GM18511 (cell line): ENCODE results near the gene LCE5A.
"Not testable (repeated sequence)": the region's sequence is repeated elsewhere in the genome, so short reads cannot be mapped to it uniquely, and the experiment has no call there.

Experiments
- ATAC-seq: cut with Tn5 transposase; IDR thresholded peaks from one replicate; pipeline ENCODE4 v1.9.1; 2021; ENCODE audit warnings: mild to moderate bottlenecking, moderate library complexity; ENCODE audit not compliant: unreplicated experiment

The LCE5A gene

DNA sequence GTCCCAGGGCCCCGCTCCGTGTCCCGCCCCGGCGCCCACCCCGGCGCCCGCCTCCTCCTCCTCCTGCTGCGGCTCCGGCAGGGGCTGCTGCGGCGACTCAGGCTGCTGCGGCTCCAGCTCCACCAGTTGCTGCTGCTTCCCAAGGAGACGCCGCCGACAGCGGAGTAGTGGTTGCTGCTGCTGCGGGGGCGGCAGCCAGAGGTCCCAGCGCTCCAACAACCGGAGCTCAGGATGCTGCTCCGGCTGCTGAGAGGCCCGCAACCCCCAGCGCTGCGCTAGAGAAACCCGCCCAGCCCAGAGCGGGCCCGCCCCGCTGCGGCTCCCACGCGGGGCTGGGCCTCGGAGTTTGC lies 4.8 kb downstream of the LCE5A start:
- no peak for ATAC-seq

DNA sequence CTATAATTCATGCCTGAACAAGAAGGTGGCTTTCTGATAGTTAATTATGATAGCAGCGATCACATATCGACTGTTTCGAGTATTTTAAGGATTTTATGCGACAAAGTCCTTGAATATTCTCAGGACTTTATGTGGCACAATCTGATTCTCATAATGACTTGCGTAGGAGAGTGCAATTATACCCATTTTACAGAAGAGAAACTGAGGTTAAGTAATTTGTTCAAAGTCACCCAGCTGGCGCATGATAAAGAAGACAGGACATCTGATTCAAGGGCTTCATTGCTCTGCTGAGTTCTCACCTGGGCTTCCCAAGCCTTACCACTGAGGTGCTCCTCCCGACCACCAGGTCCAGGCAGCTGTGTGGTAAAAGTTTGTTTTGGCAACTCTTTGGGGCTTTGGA lies 5.5 kb downstream of the LCE5A start:
- no peak for ATAC-seq

DNA sequence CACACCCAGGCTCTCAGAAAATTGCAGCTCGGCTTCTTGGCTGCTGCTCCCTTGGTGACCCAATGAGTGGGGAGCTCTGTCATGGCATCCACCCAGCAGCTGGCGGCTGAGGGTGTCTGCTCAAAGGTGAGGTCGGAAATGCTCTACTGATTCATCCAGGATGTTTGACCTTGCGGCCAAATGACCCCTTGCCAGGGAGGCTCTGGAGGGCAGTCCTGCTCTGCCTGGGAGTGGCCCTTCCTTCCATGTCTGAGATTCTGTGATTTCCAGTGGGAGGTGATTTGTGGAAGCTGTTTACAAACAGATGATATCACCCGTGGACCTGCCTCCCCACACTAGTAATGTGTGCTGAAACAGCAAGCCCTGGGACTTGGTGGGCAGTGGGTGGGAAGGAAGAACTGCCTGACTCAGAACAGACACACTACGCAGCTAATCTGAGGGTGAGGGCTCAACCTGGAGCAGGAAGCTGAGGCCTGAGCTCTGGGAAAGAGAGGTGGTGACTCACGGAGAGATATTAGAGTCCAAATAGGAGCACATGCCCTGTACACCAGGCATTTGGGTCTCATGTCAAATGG lies 6.7 kb downstream of the LCE5A start:
- ATAC-seq = no peak

DNA sequence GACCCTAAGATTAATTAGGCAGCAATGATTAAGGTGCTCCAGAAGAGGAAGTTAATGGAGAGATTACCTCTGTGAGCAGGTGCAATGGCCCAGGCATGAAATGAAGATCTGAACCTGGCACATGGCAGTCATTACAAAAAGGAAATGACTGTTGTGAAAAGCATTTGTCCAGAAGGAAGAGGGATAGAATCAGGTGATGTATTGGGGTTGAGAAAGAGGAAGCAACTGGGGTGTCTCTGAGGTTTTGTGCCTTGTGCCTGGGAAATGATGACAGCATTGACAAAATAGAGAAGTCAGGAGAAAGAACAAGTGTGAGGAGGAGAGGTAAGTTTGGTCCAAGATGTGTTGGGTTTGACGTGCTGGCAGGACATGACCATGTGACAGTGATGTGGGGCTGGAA lies 9.2 kb downstream of the LCE5A start:
- no peak for ATAC-seq

DNA sequence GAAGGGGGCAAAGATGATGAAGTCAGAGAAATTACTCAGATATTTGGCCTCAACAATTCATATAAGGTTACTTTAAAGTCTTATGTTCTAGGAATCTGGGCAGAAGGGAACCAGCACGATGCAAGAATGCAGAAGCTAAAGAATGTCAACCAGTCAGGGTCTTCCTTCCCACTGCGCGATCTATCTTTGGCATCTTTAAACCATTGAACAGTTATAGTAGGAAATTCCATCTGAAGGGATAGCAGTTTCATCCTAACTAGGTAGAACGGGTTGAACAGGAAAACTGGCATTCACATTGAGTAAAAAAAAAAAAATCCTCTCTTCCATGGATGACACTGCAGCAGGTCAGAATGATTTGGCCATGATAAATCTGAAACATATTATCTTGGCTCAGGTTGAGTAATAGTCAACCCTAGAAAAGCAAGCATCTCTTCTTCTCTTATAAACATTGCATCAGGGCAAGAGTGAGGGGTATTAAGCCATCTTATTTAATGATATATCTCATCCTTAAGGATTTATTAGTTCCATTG lies 10.0 kb downstream of the LCE5A start:
- no peak for ATAC-seq

DNA sequence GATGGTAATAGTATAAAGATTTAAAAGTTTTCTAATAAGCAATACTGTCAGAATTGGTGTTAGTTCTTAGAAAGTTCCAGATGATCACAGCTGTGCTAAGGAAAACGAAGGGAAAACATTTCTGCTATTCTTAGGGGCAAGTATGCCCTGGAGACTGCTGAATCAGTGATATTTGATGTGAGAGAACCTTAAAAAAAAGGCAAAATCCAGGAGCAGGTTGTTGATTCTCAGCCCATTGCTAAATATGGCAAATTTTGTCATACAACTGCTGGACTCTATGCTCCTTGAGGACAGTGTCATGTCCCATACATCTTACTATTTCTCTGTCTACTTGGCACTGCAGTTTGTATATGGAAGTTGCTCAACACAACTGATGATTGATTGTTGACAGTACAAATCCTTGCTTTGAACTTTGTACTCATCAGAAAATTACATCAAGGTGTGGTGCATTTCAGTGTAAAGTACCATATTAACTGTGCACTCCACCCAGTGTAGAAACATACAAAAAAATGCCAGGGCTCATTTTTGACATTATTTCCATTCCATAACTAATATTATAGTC lies 14.6 kb downstream of the LCE5A start:
- ATAC-seq = no peak

DNA sequence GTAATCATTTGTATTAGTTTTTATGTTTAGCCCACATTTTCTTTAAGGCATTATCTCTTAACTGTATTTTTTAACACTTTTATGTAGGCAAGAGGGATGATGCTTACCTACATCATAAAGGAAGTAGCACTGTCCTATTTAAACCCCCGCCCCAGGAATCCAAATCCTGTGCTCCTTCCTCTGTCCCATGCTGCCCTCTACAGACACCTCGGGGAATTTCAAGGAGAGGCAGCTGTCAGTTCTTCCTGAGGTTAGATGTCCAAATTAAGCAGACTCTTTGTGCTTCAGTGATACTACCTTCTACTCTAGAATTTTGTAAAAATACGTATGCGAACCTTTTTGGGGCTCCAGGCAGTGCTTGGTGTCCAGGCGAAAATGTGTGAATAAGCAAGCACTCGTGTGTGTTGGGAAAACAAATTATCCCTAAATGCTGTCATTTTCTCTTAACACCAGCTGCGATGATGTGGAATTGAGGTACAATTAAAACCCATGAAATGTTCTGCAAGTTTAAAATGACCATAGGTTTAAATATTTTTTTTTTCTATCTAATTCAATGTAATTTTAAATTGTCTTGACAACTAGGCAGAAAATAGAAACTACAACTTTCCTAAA lies 22.8 kb downstream of the LCE5A start:
- ATAC-seq = no peak

DNA sequence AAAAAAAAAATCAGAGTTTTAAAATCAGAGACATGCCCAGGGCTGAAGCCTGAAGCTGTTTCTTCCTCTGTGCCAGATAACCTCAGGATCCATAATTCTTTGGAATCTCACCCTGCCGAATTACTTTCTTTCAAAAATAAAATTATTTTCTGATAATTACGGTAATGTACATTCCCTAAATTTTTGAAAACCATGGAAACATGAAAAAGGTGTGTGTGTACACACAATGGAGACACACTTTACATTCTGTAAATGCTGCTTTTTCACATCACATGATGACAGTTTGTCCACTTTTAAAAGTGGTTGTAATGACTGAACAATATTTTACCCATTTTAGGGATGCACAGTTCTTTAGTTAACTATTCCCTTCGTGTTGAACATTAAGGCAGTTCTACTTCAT lies 25.2 kb downstream of the LCE5A start:
- no peak for ATAC-seq

DNA sequence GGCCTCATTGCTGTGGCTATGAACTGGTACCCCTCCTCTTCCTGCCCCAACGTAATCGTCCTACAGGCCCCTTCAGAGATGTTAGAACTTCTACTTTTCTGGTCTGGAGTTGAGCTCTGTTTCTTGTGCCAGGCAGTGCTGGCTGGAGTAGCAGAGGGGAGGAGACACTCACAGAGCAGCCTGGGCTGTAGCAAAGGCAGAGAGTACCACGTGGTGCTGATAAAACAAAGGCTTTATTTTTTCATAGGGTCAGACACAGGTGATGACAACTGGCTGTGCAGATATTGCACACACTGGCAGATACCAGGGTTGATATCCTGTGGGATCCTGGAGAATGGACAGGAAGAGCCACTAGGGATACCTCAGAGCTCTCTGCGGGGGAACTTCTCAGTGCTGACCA lies 26.9 kb downstream of the LCE5A start:
- no peak for ATAC-seq

DNA sequence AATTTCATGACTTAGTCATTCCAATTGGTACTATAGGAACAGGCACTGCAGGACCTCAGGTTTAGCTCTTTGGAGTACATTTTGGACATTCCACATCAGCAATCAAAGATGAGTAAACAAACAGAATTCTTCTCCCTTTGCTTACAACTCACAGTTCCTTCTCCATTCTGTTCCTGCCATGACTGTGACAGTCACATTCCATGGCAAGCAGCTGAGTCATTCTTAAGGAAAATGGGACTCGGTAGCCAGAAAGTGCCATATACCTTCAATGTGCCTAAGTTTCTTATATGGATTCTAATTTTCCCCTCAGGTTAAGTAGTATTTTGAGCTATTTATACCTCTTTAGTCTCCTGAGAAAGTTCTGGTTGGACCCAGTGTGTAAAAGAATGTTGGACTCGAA lies 29.3 kb downstream of the LCE5A start:
- no peak for ATAC-seq

DNA sequence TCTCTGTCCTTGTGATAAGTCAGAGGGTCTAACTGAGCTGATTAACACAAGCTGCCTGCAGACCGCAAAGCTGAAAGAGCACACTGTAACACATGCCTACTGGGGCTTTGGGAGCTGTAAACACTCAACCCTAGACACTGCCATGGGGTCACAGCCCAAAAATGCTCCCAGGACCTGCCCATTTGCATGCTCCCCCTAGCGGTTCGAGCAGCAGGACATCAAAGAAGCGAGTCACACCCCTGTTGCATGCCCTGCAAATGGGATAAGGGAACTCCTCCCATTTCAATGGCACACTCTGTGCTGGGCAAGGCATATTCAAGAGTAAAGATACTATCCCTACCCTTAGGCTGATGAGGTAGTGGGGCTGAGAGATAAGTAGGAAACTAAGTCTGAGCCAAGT lies 33.2 kb downstream of the LCE5A start:
- ATAC-seq = no peak

DNA sequence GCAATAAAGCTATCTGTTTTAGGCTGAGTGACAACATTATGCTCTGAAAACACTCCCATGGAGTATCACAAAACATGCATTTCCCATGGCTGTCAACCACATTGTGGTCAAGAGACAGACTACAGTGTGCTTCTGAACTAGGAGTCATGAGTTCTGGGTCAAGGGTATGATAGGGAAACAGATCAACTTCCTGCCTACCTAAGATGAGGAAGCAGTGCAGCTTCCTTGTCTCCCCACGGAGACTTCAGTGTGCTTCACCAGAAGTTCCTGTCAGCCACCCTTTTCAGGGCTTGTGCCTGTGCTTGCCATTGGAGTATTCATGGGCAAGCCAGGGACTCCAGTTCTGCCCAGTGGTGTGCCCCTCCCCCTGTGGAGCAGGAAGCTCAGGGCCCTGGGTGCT lies 36.1 kb downstream of the LCE5A start:
- no peak for ATAC-seq

DNA sequence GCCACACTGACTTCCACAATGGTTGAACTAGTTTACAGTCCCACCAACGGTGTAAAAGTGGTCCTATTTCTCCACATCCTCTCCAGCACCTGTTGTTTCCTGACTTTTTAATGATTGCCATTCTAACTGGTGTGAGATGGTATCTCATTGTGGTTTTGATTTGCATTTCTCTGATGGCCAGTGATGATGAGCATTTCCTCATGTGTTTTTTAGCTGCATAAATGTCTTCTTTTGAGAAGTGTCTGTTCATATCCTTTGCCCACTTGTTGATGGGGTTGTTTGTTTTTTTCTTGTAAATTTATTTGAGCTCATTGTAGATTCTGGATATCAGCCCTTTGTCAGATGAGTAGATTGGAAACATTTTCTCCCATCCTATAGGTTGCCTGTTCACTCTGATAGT lies 37.8 kb downstream of the LCE5A start:
- not testable (repeated sequence) for ATAC-seq
